Fibroblast of mammary gland (primary cell): ENCODE results near the gene KL.

Source experiments
- DNase-seq: peaks from one replicate; pipeline ENCODE4 v3.0.0-alpha.2; 2010; ENCODE audit warnings: low read depth
- H3K4me3 ChIP-seq: 2 replicates; pipeline ENCODE4 v1.5.1; 2011; ENCODE audit warnings: low read depth, mild to moderate bottlenecking, low read length, moderate library complexity; ENCODE audit not compliant: control insufficient read depth
- CTCF ChIP-seq: conservative IDR thresholded peaks from 2 replicates; pipeline ENCODE4 v1.5.1; 2011; ENCODE audit warnings: low read depth, low read length, inconsistent platforms; ENCODE audit not compliant: control insufficient read depth, insufficient read depth

Gene KL

GRCh38 chr13:33105387-33106005 is 89.3 kb downstream of the KL start:
- no peak for TF ChIP-seq CTCF
- DNase-seq: no peak
- H3K4me3 ChIP-seq: no peak overlapping the region

GRCh38 chr13:33106656-33107360 is 90.6 kb downstream of the KL start:
- DNase-seq: no peak
- TF ChIP-seq CTCF: no peak
- no peak overlapping the region for H3K4me3 ChIP-seq

- no peak for TF ChIP-seq CTCF
- DNase-seq: no peak
- H3K4me3 ChIP-seq: no peak overlapping the region
These were observed 91.1 kb downstream of the KL start for GRCh38 chr13:33107361-33107760.

GRCh38 chr13:33108620-33109019 is 92.4 kb downstream of the KL start:
- H3K4me3 ChIP-seq: no peak overlapping the region
- DNase-seq: peak; percentile 42
- no peak for TF ChIP-seq CTCF

GRCh38 chr13:33109271-33109697 is 93.1 kb downstream of the KL start:
- TF ChIP-seq CTCF: no peak

GRCh38 chr13:33109801-33110200 is 93.6 kb downstream of the KL start:
- H3K4me3 ChIP-seq: no peak overlapping the region
- peak; percentile 36 for TF ChIP-seq CTCF
- peak; percentile 43 for DNase-seq

More at GRCh38 chr13:33109271-33109697, 93.1 kb downstream of the KL start:
- peak; percentile 66 for DNase-seq
- H3K4me3 ChIP-seq: no peak overlapping the region
